Sigmoid colon (tissue), 4 donors: Measurements from ENCODE around the gene ACAP1.

ENCODE experiments used
- EP300 ChIP-seq, 4 donors: sonication (generic); formaldehyde crosslinking; IDR thresholded peaks; one replicate each; pipeline ENCODE4 v1.6.1; 2017; ENCODE audit warnings: antibody characterized with exemption in 4 of 4
- POLR2AphosphoS5 ChIP-seq, 4 donors: sonication (generic); formaldehyde crosslinking; IDR thresholded peaks; one replicate each; pipeline ENCODE4 v1.6.1; 2017; ENCODE audit warnings: antibody characterized with exemption in 4 of 4
- TF ChIP-seq, protein P1 (sequence below), 4 experiments: fragments of 450-650 bp in 3 of 4; fragments of 200-600 bp in 1 of 4; IDR thresholded peaks; one replicate each; pipeline ENCODE4 v1.5.1; 2016 to 2019; ENCODE audit warnings: antibody characterized with exemption in 4 of 4, mild to moderate bottlenecking in 3 of 4, moderate library complexity in 2 of 4

DNA sequence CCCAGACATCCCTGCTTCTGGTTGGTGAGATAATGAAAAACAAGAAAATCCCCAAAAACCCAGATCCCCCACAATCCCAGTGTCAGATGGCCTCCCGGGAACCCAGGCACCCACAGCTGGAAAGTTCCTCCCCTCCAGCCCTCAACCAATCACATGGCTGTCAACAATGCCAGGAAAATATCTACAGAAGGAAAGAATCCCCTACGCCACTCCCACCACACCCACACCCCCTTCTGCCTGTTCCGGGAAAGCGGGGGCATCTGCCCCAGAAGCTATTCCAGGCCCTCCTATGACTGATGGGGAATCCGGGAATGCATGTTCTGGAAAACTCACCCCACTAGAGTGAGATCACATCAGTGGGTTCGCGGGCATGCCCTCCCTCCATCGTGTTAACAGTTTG lies 20.4 kb downstream of the ACAP1 start:
- peak in 1 of 4 donors; percentile 25 for TF ChIP-seq POLR2AphosphoS5 (IDR thresholded peaks at IDR 0.05)
- TF ChIP-seq, protein P1, sequence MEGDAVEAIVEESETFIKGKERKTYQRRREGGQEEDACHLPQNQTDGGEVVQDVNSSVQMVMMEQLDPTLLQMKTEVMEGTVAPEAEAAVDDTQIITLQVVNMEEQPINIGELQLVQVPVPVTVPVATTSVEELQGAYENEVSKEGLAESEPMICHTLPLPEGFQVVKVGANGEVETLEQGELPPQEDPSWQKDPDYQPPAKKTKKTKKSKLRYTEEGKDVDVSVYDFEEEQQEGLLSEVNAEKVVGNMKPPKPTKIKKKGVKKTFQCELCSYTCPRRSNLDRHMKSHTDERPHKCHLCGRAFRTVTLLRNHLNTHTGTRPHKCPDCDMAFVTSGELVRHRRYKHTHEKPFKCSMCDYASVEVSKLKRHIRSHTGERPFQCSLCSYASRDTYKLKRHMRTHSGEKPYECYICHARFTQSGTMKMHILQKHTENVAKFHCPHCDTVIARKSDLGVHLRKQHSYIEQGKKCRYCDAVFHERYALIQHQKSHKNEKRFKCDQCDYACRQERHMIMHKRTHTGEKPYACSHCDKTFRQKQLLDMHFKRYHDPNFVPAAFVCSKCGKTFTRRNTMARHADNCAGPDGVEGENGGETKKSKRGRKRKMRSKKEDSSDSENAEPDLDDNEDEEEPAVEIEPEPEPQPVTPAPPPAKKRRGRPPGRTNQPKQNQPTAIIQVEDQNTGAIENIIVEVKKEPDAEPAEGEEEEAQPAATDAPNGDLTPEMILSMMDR (IDR thresholded peaks at IDR 0.05), result no peak
- no peak for TF ChIP-seq EP300 (IDR thresholded peaks at IDR 0.05)
